Stimulated activated CD4-positive, alpha-beta T cell treated with anti-CD3 and anti-CD28 coated beads, Interleukin-1b, Interleukin-23, amount 100 ng/mL, for 48 hours (primary cell): ENCODE data around the gene ERG.

Source experiments
- DNase-seq: peaks from one replicate; pipeline ENCODE4 v3.0.0-alpha.2; 2020

Gene ERG

DNA sequence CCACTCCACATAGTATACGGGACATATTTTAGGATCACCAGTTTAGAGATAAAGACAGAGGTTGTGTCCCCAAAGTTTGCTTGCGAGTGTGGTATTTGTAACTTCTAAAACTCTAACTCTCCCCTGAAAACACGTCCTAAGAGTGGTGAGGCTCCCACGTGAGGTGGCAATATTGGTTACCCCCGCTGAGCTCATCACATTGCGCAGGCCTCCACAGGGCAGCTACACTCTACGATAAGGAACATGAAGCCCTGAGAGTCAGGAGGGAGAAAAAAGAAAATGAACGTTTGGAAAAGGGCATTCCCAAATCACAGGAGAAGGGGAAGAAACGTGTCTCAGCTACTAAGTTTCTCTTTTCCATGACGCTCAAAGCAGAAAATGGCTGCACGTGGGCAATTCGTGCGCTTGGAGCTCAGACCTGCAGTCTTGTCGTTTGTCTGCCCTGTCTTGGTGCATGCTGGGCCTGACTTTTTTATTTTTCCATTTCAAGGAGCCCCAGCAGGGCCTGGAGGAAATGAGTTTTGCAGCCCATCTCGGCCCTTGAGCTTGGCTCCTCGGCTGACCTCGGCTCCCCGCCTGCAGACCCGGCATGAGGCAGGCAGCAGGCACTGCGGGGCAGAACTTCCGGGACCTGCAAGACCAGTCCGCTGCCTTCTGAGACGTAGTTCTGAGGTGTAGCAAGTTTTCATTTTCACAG, 25.7 kb downstream of the ERG start:
- DNase-seq: no peak

DNA sequence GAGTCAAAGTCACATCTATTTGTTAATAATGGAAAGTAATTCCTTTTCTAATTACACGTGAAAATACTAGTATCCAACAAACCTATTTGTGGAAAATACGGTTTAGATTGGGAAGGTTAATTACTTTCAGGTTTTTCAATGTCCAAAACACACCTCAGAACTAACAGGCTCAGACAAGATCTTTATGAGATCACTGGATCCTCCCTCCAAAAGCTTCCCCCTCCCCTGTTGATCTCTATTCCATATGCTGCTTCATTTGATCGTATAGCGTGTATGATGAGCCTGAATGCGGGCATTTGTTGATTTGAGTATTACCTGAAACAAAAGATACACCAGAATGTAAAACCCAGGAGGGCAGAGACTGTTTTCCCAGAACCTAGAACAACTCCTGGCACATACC, 26.5 kb downstream of the ERG start:
- DNase-seq: no peak

DNA sequence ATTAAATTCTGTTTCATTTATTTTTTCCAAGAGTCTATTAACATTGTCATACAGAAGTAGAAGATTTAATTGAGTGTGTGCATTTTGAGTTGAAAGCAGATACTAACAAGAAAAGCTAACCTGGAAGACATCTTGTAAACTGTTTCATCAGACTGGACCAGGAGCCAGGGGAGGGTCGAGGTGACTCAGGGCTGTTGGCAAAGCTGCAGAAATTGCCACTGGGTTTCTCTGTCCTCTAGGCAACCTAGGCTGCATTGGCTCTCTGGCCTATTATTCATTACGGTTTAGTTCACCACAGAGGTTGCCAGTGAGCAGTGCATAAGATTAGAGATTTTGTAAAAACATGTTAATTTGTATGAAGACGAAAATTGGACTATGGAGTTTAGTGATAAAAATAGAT, 27.5 kb downstream of the ERG start:
- DNase-seq: no peak

DNA sequence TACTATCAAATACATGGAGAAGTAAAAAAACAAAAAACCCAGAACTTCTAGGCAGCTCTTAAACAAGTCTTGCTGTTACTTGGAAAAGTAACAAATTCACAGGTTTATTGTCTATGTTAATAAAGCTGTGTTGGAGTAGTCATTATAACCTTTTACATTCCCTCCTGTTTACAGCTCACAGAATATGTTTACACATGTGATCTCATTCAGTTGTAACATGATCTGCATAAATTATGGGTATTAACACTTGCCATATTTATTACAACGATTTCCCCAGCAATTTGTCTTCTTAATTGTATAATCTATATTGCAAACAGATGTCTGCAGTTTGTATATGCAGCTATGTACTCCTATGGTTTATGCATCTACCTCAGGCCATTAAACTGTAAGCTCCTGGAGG, 28.6 kb downstream of the ERG start:
- DNase-seq: no peak

DNA sequence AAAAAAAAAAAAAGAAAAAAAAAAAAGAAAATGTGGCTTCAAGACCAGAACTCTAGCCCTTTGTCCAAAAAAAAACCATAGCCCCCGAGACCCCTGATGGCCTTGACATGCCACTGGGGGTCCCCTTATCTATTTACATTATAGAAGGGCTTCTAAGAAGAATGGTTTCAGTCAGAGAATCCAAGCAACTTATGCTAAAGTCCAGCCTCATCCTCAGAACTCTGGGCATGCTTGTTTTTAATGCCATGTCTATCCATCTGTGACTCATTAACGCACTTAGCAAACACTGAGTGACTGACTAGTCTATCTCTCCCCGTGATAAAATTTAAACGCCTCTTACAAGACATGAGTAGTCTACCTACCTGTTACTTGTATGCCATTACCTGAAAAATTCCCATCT, 29.3 kb downstream of the ERG start:
- DNase-seq: no peak

DNA sequence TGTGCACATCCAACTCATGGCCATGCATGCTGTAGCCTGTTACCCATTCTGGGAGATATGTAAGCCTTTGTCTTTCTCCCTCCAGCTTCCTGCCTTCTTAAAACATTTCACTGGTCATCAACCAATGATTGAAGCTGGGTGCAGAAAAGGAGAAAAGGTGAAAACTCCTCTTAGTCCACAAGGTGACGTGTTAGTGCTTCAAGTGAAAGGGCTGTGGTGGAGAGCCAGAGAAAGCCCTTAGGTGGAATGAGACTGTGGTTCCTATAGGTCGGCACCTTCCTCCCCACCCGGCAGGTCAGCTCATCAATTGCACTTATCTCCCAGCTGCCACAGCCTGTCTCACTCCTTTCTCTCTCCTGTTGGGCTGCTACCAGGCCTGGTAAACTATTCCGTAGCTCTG, 30.4 kb downstream of the ERG start:
- no peak for DNase-seq

DNA sequence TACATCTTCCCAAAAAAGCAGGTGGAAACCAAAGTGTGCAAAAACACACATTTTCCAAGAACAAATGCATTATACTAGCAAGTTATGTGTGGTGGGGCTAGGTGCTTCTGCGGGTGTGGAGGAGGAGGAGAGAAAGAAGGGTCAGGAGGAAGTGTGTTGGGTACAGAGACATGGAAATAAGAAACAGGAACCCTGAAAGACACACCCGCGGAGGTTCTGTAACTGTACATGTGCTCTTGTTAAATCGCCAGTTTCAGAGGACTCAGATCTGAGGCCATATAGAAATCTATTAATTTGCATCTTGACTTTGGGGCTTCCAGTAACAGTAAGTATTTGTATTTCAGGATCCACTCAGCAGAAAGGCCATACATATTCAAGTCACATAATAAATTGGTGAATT, 30.9 kb downstream of the ERG start:
- DNase-seq: no peak

DNA sequence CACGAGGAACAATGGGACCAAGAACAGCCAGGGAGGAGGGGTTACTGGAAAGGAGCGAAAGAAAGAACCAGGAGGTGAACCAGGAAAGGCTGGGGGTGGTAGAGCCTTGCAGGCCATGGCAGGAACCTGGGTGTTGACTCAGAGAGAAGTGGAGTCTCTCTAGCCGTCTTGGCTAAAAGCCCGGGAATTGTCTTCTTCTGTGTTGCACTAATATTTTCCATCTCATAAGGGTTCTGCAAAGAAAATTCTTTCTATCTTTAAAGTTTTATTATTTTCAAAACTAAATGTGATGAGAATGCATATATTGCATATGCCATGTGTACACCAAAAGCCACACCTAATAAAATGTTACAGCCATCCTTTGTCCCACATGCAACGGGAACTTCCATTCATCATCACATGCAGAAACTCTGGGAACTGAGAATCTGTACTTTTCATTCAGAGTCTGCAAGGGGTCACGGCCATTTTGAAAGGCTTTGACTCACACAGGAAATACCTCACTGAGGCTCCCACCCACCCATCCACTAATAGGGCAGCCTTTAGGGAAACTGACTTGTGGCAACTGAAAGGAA, 38.0 kb downstream of the ERG start:
- DNase-seq: no peak

DNA sequence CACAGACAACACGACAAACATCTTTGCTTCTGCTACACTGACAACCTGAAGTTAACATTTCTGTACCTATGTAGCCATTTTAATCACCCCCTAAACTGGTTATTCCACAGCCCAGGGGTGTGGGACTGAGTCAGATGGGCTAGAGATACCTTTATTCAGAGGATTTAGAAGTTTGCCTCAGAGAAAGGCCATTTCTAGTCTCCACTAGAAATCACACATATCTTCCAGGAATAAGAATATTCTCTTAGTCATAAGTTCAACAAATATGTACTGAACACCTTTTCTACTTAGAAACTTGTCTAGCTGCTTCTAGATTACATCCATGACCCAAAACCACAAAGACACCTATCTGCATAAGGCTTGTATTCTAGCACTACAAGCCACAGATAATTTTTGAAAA, 38.8 kb downstream of the ERG start:
- DNase-seq: no peak

DNA sequence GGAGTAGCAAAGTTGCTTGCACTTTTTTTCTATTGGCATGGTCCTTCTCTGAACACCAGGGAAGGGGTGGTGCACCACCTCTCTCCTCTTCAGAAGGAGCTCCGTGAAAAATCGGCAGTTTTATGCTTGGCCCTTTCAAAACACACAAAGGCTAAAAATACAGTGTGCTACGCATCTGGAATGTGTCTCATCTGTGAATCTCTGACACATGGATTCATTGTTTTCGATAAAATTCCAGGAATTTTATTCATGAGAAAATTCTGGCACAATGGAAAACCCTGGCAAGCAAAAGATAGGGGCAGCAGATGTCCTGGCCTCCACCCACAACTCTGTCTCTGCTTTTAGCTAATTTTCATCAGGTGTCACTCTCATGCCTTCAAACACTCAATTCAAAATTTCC, 42.9 kb downstream of the ERG start:
- no peak for DNase-seq

DNA sequence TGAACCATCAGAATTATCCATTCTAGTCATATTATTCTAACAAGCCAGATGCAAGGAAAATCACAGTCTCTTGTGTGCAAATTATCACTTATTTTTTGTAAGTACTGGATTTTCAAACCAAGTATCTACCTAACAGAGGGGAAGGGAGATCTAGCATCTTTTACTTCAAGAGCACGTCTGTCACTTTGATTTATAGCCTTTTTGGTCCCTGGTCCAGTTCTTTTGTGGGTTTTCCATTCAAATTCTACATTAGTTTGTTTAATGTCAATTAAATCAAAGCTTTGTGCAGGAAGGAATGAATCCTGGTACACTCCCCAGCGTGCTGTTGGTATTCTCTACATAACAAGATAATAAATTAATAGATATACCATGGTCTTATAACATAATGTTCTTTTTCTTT, 43.6 kb downstream of the ERG start:
- no peak for DNase-seq

DNA sequence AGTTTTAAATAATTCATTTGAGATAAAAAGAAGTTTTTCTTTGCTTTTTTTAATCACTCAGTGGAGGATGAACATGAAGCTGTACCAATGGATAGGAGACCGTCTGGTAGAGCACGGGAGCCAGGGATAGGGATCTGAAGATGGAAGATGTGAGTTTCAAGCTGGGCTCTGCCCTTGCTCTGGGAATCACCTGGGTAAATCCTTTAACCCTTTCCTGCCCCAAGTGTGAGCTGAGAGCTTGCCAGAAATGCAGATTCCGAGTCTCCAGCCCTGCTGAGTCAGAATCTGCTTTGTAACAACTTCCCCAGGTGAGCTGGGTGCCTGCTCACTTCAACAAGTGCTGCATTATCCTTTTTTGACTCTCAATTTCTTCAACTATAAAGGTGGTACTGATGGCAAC, 44.1 kb downstream of the ERG start:
- no peak for DNase-seq

DNA sequence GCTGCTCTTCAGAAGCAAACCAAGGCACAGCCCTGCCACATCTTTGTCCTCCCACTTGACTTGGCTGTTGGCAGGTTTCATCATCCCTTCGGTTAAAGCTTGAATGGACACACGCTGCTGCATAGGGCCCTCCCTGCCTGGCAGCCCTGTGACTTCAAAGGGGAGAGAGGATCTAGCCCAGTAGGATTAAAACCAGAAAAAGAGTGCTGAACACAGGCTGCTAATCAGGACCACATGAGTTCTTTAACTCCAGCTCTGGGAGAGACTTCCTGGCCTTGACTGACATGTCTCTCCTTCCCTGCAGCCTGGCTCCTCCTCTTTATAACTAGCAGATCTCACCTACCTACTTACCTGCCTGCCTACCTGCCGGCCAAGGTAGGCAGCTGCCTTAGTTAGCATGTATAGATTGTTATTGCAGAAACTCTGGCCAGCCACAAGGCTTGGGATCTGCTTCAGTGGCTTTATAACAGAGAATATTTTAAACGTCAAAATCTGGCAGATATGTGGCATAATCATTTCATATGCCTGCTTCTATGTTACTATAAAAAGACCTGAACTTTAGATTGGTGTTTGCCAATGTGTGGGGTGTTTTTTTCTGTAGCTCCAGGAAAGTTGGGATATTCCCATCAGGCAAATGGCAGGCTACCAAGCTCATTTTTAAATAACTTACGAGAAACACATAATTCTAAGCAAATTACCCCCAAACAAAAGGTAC, 49.4 kb downstream of the ERG start:
- no peak for DNase-seq

DNA sequence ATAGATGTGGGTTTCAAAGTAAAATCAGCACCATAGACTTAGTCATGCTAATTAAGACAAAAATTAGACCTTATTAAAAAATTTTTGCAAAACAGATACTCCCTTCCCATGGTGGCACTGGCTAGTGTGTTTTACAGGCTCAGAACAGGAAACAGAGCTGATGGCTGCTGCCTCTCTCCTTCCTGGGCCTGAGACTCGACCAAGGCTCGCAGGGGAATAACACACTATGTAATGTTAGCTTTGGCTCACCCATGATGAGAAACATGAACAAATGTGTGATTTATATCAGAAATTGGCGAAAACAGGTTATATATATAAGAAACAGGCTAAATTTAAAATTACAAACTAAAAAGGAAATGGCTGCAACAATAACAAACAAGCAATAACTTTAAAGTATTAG, 50.7 kb downstream of the ERG start:
- no peak for DNase-seq

DNA sequence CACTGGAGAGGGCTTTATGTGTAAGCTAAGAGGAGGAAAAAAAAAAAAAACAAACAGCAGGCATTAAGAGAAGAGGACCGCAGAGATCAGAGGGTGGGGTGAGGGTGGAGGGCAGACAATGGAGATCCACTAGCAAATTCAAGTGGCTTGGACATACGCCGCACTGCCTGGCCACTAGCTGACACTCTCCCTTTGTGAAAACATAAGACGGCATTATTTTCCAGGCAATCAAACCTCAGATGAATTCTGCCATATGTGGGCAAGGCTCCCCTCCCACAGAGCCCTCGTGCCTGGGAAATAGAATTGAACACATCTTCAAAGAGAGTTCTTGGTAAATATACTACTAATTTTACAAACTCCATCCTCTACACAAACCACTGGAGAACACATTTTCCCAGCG, 53.6 kb downstream of the ERG start:
- DNase-seq: no peak

DNA sequence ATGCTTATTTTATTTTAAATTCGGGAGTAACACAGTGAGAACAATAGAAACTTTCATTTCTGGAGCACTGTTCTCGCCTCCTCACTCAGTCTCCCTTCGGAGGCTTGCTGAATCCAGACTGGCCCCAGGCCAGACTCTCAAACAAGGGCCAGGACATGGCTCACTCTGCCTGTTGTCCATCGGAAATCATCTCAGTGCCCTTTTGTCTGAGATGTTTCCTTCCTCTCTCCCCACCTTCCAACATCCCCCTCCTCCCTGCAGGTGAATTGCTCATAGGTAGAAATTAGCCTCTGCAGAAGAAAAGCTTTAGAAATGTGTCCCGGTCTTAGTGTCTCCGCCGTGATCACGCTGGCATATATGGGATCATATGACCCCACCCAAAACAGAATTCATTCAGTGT, 55.2 kb downstream of the ERG start:
- no peak for DNase-seq

DNA sequence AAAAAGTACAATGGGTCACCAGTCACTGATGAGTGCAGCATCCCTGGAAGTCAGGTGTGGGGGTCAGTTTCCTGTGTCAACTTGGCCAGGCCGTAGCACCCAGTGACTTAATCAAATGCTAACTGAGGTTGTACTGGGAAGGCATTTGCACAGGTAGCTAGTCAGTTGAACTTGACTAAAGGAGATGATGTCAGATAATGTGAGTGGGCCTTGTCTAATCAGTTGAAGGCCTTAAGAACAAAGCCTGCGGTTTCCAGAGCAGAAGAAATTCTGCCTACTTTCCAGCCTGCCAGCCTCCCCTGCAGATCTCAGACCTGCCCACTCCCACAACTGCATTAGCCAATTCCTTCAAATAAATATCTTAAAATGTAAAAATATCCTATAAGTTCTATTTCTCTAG, 57.1 kb downstream of the ERG start:
- no peak for DNase-seq

DNA sequence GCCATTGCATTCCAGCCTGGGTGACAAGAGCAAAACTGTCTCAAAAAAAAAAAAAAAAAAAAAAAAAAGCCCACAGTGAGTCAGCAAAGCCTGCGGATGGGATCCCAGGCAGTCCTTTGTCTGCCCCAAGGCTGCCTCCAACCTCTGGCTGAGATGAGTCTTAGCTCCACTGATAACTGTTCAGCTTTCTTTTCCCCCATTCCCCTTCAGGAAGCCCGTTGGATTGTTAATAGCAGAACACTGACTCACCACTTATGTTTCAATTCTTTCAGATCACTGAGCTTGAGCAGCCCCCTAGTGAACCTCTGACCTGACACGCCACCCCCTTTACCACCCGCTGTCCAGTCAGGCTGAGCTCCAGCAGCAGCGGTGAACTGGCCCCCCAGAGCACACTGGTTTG, 57.5 kb downstream of the ERG start:
- DNase-seq: no peak

DNA sequence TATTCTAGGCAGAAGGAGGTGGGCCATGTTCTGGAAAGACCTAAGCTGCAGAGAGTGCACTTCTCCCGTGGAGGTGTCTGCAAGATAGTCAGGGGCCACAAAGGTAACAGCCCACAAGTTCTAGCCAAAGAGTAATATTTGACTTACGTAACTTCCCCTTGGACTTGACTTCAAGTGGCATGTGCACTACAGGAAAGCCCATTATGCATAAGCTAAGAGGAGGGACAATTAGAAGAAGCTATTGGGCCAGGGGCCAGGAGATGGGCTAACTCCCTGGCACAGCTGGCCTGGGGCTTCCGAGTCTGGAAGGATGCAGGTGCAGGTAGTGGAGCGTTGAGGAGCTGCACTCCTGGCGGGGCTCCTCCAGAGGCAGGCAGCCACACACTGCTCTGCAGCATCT, 58.3 kb downstream of the ERG start:
- DNase-seq: no peak

DNA sequence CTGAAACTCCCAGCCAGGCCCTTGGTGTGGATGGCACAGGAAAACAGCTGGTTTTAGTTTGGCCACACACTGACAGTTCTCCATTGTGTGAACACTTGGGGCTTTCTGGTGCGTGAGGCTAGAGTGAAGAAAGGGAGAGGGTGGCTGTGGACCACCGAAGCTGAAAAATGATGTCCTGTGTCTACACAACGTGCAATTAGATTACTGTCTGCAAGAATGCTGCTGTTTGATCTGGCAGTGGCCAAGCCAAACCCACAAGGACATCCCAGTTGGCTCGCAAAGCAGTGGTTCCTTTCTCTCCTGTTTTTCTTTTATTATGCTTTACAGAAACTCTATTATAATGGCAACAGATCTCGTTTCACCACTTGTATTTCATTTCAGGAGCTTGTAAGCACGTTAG, 58.9 kb downstream of the ERG start:
- no peak for DNase-seq

DNA sequence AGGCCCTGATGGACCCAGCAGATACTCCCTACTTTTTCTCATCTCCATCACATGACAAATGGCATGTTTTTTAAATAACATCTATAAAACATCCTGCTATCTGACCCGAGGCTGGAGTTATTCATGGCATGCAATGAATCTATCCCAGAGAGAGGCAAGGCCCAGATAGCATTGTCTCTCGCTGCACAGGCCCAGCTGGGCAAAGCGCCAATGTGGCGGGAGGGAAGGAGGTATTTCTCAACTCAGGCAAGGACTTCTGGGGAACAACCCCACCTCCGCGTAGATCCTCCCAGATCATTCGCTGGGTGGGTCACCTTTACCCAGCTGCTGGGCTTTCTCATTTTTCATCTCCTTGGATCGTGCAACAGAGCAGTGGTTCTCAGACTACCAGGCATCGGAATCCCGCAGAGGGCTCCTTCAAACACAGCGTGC, 59.8 kb downstream of the ERG start:
- DNase-seq: no peak

DNA sequence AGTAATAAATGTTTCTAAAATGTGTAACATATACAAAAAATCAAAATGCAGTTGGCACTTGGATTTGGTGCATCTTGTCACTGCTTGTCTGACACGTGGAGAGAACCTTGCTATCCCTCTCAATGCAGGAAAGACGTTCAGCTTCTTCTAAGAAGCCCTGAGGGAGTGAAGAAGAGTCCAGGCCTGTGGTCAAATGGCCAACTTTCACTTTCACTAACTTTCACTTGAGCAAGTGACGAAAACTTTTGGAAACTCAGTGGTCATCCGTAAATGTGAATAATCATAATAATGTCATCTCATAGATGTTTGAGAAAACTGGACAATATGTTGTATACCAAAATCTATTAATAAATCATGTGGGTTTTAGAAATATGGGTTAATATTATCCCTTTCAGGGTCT, 61.9 kb downstream of the ERG start:
- no peak for DNase-seq

DNA sequence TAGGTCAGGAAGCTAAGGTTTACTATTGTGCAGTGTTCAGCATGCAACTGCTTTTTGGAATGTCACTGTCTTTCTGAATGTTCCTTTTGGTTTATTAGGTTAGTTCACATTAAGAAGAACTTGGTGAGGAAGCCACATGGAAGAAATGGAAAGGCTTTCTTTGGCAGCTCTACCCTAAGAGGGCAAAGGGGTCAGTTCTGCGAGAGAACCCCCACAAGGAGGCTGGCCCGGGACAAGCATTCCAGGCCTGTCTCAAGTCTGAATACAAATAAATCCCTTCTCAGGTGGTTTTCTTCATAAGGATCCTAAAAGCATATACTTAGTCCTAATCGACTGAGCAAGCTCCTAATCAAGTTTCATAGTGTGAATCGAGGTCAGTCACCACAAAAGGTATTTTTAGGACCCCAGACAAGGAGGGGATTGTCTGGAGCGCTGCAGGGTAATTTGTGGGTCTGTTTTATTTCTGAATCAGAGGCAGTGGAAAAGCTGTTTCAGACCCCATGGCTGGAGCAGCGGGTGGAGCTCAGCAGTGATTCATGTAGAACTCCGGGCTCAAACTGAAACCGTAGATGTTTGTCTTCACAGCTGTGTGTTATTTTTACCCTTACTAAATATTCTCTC, 63.3 kb downstream of the ERG start:
- no peak for DNase-seq

DNA sequence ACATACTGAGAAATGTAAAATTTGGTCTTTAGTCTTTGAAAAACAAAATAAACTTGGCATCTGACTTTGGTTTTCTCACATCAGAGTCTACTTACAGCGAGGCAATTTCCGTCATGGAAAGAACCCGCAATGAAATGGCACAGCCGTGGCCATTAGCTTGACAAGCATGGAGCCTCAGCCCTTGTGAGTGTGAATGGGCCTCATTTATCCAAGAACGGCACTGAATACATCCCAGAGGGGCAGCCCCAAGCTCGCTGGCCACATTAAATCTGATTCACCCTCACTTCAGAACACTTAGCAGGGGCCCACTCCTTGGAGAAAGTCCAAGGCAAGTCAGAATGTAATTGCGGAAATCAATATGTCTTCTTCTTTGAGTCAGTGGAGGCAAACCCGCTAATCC, 64.8 kb downstream of the ERG start:
- DNase-seq: no peak
